Natural killer cell (primary cell): ENCODE results near the gene SERPINA6. TPM values are rescaled to one million over a fixed set of nuclear protein-coding genes. Genes with fewer than 3 reads are reported as not detected.
"Not testable (repeated sequence)": the region's sequence is repeated elsewhere in the genome, so short reads cannot be mapped to it uniquely, and the experiment has no call there.

Source experiments
- ATAC-seq, 3 donors: fragments of 150-1000 bp in 2 of 3; fragments of 200-7000 bp in 1 of 3; cut with Tn5 transposase; 1 replicate in 1 of 3; 2 replicates in 2 of 3; pipeline ENCODE4 v1.10.0; 2021; ENCODE audit warnings: mild to moderate bottlenecking in 2 of 3, moderate library complexity in 2 of 3
- DNase-seq, 2 donors: peaks; one replicate each; pipeline versions ENCODE4 v3.0.0 to v3.0.0-alpha.2; 2013 to 2021; ENCODE audit warnings: mixed read lengths in 1 of 2
- H3K27ac ChIP-seq: one replicate; pipeline ENCODE4 v1.5.1; 2013; ENCODE audit warnings: mild to moderate bottlenecking, low read length
- H3K27me3 ChIP-seq: one replicate; pipeline ENCODE4 v1.6.1; 2013; ENCODE audit warnings: low read length; ENCODE audit not compliant: control insufficient read depth, insufficient read depth
- H3K36me3 ChIP-seq: one replicate; pipeline ENCODE4 v1.6.1; 2013; ENCODE audit warnings: low read length; ENCODE audit not compliant: control insufficient read depth, insufficient read depth
- H3K4me1 ChIP-seq: one replicate; pipeline ENCODE4 v1.6.1; 2013; ENCODE audit warnings: low read length; ENCODE audit not compliant: control insufficient read depth, insufficient read depth
- H3K4me3 ChIP-seq: one replicate; pipeline ENCODE4 v1.5.1; 2013; ENCODE audit warnings: low read length
- H3K9me3 ChIP-seq: one replicate; pipeline ENCODE4 v1.6.1; 2013; ENCODE audit warnings: low read length; ENCODE audit not compliant: control insufficient read depth, insufficient read depth
- H3K27ac Mint-ChIP-seq, 2 donors: one replicate each; pipeline ENCODE4 v1.8.0; 2022; ENCODE audit warnings: mild to moderate bottlenecking in 2 of 2, mixed read lengths in 2 of 2, moderate library complexity in 1 of 2
- H3K27me3 Mint-ChIP-seq, 2 donors: one replicate each; pipeline ENCODE4 v1.8.0; 2022; ENCODE audit warnings: low read depth in 2 of 2, mixed read lengths in 2 of 2
- H3K36me3 Mint-ChIP-seq: one replicate; pipeline ENCODE4 v1.8.0; 2022; ENCODE audit warnings: mixed read lengths
- H3K4me1 Mint-ChIP-seq, 2 donors: one replicate each; pipeline ENCODE4 v1.8.0; 2022; ENCODE audit warnings: mixed read lengths in 2 of 2
- H3K4me3 Mint-ChIP-seq: one replicate; pipeline ENCODE4 v1.8.0; 2022; ENCODE audit warnings: mild to moderate bottlenecking, moderate library complexity, mixed read lengths
- H3K9me3 Mint-ChIP-seq, 2 donors: one replicate each; pipeline ENCODE4 v1.8.0; 2022; ENCODE audit warnings: mixed read lengths in 2 of 2
- WGBS: methylation state at CpG from one replicate; pipeline ENCODE4 v1.1.7; 2013; ENCODE audit warnings: missing lambda C conversion rate; ENCODE audit not compliant: insufficient coverage; 5-methylcytosine and 5-hydroxymethylcytosine counted together
- intact Hi-C: fragments of 100-400 bp; cut with micrococcal nuclease; formaldehyde crosslinking; loops from one replicate; pipeline ENCODE4 v1.14.2; 2022
- total RNA-seq, 4 donors: library from RNA; stranded (reverse); fragments of 120-200 nt in 1 of 4; gene quantifications; one replicate each; pipeline versions ENCODE4 v1.2.3 to v1.2.4, GENCODE V29; 2013 to 2022
- TF ChIP-seq, protein P1 (sequence below): fragments of 200-600 bp; IDR thresholded peaks from one replicate; pipeline ENCODE4 v1.8.0; 2022; ENCODE audit warnings: antibody characterized with exemption

SERPINA6 gene
- total RNA-seq, 3 donors from 2014 or later (not counting 1 experiment from before 2014, with no cell fraction given): not detected

DNA sequence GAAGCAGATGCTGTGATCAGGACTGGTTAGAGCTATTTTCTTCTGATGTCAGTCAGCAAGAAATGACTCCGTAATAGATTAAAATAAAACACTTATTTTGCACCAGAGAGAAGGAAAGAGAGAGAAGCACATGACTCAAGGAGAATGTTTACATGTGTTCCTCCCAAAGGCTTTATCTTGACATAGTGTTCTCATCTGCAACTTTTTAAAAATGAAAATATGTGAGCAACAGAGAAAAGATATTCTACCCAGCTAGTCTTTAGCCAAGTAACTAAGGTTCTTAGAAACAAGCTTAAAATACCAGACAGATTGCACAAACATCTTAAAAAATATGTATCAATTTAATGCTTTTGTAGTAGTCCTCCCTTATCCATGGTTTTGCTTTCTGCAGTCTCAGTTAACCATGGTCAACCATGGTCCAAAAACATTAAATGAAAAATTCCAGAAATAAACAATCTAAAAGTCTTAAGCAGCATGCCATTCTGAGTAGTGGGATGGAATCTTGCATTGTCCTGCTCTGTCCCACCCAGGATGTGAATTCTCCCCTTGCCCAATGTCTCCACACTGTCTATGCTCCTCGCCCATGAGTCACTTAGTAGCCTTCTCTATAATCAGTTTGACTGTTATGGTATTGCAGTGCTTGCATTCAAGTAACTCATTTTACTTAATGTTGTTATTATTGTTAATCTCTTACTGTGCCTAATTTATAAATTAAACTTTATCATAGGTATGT is 40.0 kb downstream of the SERPINA6 start:
- H3K4me3 Mint-ChIP-seq: no peak overlapping the region
- no peaks in the 10 kb centered on the region for H3K4me1 Mint-ChIP-seq
- intact Hi-C loops: no loop called here
- no peaks in the 10 kb centered on the region for H3K4me1 ChIP-seq
- no peak overlapping the region for H3K27ac ChIP-seq
- TF ChIP-seq, protein P1, sequence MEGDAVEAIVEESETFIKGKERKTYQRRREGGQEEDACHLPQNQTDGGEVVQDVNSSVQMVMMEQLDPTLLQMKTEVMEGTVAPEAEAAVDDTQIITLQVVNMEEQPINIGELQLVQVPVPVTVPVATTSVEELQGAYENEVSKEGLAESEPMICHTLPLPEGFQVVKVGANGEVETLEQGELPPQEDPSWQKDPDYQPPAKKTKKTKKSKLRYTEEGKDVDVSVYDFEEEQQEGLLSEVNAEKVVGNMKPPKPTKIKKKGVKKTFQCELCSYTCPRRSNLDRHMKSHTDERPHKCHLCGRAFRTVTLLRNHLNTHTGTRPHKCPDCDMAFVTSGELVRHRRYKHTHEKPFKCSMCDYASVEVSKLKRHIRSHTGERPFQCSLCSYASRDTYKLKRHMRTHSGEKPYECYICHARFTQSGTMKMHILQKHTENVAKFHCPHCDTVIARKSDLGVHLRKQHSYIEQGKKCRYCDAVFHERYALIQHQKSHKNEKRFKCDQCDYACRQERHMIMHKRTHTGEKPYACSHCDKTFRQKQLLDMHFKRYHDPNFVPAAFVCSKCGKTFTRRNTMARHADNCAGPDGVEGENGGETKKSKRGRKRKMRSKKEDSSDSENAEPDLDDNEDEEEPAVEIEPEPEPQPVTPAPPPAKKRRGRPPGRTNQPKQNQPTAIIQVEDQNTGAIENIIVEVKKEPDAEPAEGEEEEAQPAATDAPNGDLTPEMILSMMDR: no peak
- ATAC-seq (no peak), DNase-seq (no peak)
- H3K9me3 ChIP-seq: no peaks in the 10 kb centered on the region
- H3K4me3 ChIP-seq: no peak overlapping the region
- WGBS: no CpG with 5 or more reads among the region's 2 CpGs
- no peaks in the 10 kb centered on the region for H3K36me3 Mint-ChIP-seq
- H3K27me3 Mint-ChIP-seq: peaks cover 10 to 12% of the 10 kb centered on the region in 2 donors
- H3K9me3 Mint-ChIP-seq: no peaks in the 10 kb centered on the region
- H3K36me3 ChIP-seq: no peaks in the 10 kb centered on the region
- H3K27me3 ChIP-seq: no peaks in the 10 kb centered on the region
- no peak overlapping the region for H3K27ac Mint-ChIP-seq

DNA sequence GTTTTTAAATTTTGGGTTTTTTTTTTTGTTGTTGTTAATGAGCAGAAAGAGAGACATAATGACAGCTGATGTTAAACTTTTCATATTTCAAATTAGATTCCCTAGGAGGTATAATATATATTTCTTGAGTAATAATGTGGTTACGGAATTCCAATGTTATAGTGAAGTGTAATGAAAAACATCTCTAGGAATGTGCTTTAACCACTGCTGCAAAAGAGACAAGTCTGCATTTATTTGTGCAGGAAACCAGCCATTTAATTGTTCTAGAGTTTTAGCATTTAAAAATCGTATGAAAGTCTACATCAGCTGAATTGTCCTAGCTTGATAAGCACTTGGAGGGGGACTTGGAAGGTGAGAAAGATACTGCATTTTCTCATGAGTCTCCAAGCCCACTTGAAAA is 44.4 kb downstream of the SERPINA6 start:
- no peak for DNase-seq
- no peaks in the 10 kb centered on the region for H3K27me3 ChIP-seq
- no peak overlapping the region for H3K27ac ChIP-seq
- no peaks in the 10 kb centered on the region for H3K9me3 ChIP-seq
- no peak for ATAC-seq
- no peaks in the 10 kb centered on the region for H3K36me3 Mint-ChIP-seq
- H3K36me3 ChIP-seq: no peaks in the 10 kb centered on the region
- H3K27ac Mint-ChIP-seq: no peak overlapping the region
- no peak overlapping the region for H3K4me3 ChIP-seq
- no peak overlapping the region for H3K4me3 Mint-ChIP-seq
- 88% methylated on average over 2 of the region's 2 CpGs for WGBS
- TF ChIP-seq, protein P1: no peak
- H3K9me3 Mint-ChIP-seq: no peaks in the 10 kb centered on the region
- H3K4me1 ChIP-seq: no peaks in the 10 kb centered on the region
- intact Hi-C loops: no loop called here
- no peaks in the 10 kb centered on the region for H3K4me1 Mint-ChIP-seq
- H3K27me3 Mint-ChIP-seq: peaks cover 0 to 2% of the 10 kb centered on the region in 2 donors

DNA sequence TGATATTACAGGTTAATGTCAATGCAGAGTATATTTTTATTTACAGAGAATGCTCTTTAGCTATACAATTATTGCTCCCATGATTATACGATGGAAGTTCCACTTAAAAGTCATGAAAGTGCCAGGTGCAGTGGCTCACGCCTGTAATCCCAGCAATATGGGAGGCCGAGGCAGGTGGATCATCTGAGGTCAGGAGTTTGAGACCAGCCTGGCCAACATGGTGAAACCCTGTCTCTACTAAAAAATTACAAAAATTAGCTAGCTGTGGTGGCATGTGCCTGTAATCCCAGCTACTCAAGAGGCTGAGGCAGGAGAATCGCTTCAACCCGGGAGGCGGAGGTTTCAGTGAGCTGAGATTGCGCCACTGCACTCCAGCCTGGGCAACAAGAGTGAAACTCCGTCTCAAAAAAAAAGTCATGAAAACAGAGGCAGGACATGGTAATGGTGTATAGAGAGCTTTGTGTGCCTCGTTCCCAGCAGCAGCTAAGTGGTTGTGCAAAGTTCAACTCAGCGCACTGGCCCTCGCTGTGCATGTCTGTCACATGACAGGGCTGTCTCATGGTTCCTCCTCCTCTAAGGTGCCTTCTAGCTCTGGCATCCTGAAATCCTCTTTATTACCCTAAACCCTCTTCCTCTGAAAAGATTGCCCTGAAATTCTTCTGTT is 46.1 kb downstream of the SERPINA6 start:
- H3K4me3 ChIP-seq, H3K27me3 ChIP-seq, H3K9me3 Mint-ChIP-seq, intact Hi-C loops, H3K27ac ChIP-seq, H3K4me3 Mint-ChIP-seq, H3K9me3 ChIP-seq, H3K27ac Mint-ChIP-seq, H3K4me1 Mint-ChIP-seq, DNase-seq, ATAC-seq, H3K36me3 ChIP-seq, H3K4me1 ChIP-seq, H3K36me3 Mint-ChIP-seq, H3K27me3 Mint-ChIP-seq: not testable (repeated sequence)
- 91% methylated on average over 11 of the region's 11 CpGs for WGBS

DNA sequence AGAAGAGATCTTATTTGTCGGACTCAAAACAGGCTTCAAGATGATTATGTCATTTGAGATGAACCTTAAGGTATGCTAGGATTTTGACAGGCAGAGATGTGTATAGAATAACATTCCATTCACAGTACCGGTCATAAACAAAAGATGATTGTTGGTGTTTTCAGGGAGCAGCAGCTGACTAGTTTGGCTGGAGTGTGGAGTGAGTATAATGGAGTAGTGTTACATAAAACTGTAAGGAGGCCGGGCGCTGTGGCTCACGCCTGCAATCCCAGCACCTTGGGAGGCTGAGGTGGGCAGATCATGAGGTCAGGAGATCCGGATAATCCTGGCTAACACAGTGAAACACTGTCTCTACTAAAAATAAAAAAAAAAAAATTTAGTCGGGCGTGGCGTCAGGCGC is 54.0 kb downstream of the SERPINA6 start:
- Histone ChIP-seq H3K27me3 (no peaks in the 10 kb centered on the region), H3K4me1 (no peaks in the 10 kb centered on the region), H3K36me3 (no peaks in the 10 kb centered on the region), H3K4me3 (no peak overlapping the region), H3K9me3 (no peaks in the 10 kb centered on the region), H3K27ac (no peak overlapping the region)
- Mint-ChIP-seq H3K36me3 (no peaks in the 10 kb centered on the region), H3K27ac (no peak overlapping the region), H3K27me3 (peaks cover 12 to 34% of the 10 kb centered on the region in 2 donors), H3K9me3 (no peaks in the 10 kb centered on the region), H3K4me3 (no peak overlapping the region), H3K4me1 (no peaks in the 10 kb centered on the region)
- intact Hi-C loops: no loop called here
- WGBS: 87% methylated on average over 10 of the region's 10 CpGs
- DNase-seq (no peak), ATAC-seq (no peak)
- TF ChIP-seq, protein P1: no peak

DNA sequence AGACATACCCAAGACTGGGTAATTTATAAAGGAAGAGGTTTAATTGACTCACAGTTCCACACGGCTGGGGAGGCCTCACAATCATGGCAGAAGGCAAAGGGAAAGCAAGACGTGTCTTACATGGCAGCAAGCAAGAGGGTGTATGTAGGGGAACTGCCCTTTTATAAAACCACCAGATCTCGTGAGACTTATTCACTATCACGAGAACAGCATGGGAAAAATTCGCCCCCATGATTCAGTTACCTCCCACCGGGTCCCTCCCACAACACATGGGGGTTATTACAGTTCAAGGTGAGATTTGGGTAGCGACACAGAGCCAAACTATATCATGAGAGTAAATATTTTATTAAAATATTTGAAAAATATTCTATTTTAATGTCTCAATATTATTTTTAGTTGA is 54.6 kb downstream of the SERPINA6 start:
- H3K9me3 ChIP-seq, H3K4me3 Mint-ChIP-seq, H3K27ac Mint-ChIP-seq, H3K36me3 ChIP-seq, H3K27ac ChIP-seq, ATAC-seq, H3K9me3 Mint-ChIP-seq, H3K4me3 ChIP-seq, H3K4me1 ChIP-seq, DNase-seq, intact Hi-C loops, H3K27me3 ChIP-seq, H3K4me1 Mint-ChIP-seq, H3K36me3 Mint-ChIP-seq: not testable (repeated sequence)
- 84% methylated on average over 2 of the region's 7 CpGs for WGBS
- H3K27me3 Mint-ChIP-seq: peaks cover 14 to 34% of the 10 kb centered on the region in 2 donors
